Retina (tissue), 1 donor: ENCODE measurements around the gene PJA1.

Experiments used
- DNase-seq: peaks from one replicate; pipeline ENCODE4 v3.0.0-alpha.2; 2016

PJA1 gene

GRCh38 chrX:69170319-69170718, 5.1 kb upstream of the PJA1 start:
- DNase-seq = no peak

GRCh38 chrX:69163936-69164741, 1.1 kb downstream of the PJA1 start:
- DNase-seq = peak; percentile 47

GRCh38 chrX:69162361-69162865, 2.8 kb downstream of the PJA1 start:
- no peak for DNase-seq

- no peak for DNase-seq
These were observed 3.4 kb downstream of the PJA1 start for GRCh38 chrX:69161786-69162349.

GRCh38 chrX:69161371-69161770, 3.9 kb downstream of the PJA1 start:
- DNase-seq = no peak

GRCh38 chrX:69158166-69158980, 6.9 kb downstream of the PJA1 start:
- no peak for DNase-seq

GRCh38 chrX:69156638-69157037, 8.6 kb downstream of the PJA1 start:
- DNase-seq = no peak

- DNase-seq = no peak
These were observed 9.3 kb downstream of the PJA1 start for GRCh38 chrX:69155786-69156520.

- DNase-seq = no peak
These were observed 11.2 kb downstream of the PJA1 start for GRCh38 chrX:69154051-69154450.

GRCh38 chrX:69153060-69153730, 12.1 kb downstream of the PJA1 start:
- DNase-seq = no peak

- DNase-seq = no peak
These were observed 12.8 kb downstream of the PJA1 start for GRCh38 chrX:69152417-69152841.

GRCh38 chrX:69151866-69152284, 13.4 kb downstream of the PJA1 start:
- no peak for DNase-seq

GRCh38 chrX:69150281-69150960, 14.8 kb downstream of the PJA1 start:
- no peak for DNase-seq

GRCh38 chrX:69149466-69150280, 15.6 kb downstream of the PJA1 start:
- no peak for DNase-seq

GRCh38 chrX:69148946-69149345, 16.3 kb downstream of the PJA1 start:
- no peak for DNase-seq

GRCh38 chrX:69146739-69147138, 18.5 kb downstream of the PJA1 start:
- DNase-seq = no peak

- no peak for DNase-seq
These were observed 19.5 kb downstream of the PJA1 start for GRCh38 chrX:69145714-69146113.

- DNase-seq = no peak
These were observed 20.2 kb downstream of the PJA1 start for GRCh38 chrX:69144838-69145680.

- no peak for DNase-seq
These were observed 21.7 kb downstream of the PJA1 start for GRCh38 chrX:69143530-69143929.
